ENCODE data around the gene MECR. TPM values are rescaled to one million over a fixed set of nuclear protein-coding genes. Genes with fewer than 3 reads are reported as not detected.

MECR gene
- polyA plus RNA-seq, 1 donor (not counting 4 experiments of a cell fraction or from before 2014, with no cell fraction given): 20.7 TPM

GRCh38 chr1:29176576-29176975, 54.2 kb downstream of the MECR start:
- H3K9me3 ChIP-seq (ENCODE audit: control insufficient read depth, low read depth, low read length): no peaks in the 10 kb centered on the region
- H2AFZ ChIP-seq (ENCODE audit: control insufficient read depth, low read length): no peak overlapping the region
- H4K20me1 ChIP-seq (ENCODE audit: control insufficient read depth, extremely low read depth, insufficient read depth, low read length): peaks cover 38% of the 10 kb centered on the region
- no peak overlapping the region for H3K27ac ChIP-seq (ENCODE audit: control insufficient read depth, insufficient read depth, low read length)
- H3K4me1 ChIP-seq (ENCODE audit: control insufficient read depth, extremely low read depth, insufficient read depth, low read length): peaks cover 23% of the 10 kb centered on the region
- H3K4me2 ChIP-seq (ENCODE audit: control insufficient read depth, extremely low read depth, insufficient read depth, low read depth, low read length): no peak overlapping the region
- no peak for TF ChIP-seq EZH2 (IDR thresholded peaks at IDR 0.05; ENCODE audit: low read length)
- TF ChIP-seq, protein P1, sequence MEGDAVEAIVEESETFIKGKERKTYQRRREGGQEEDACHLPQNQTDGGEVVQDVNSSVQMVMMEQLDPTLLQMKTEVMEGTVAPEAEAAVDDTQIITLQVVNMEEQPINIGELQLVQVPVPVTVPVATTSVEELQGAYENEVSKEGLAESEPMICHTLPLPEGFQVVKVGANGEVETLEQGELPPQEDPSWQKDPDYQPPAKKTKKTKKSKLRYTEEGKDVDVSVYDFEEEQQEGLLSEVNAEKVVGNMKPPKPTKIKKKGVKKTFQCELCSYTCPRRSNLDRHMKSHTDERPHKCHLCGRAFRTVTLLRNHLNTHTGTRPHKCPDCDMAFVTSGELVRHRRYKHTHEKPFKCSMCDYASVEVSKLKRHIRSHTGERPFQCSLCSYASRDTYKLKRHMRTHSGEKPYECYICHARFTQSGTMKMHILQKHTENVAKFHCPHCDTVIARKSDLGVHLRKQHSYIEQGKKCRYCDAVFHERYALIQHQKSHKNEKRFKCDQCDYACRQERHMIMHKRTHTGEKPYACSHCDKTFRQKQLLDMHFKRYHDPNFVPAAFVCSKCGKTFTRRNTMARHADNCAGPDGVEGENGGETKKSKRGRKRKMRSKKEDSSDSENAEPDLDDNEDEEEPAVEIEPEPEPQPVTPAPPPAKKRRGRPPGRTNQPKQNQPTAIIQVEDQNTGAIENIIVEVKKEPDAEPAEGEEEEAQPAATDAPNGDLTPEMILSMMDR (optimal IDR thresholded peaks at IDR 0.05 in 1 of 3, IDR thresholded peaks at IDR 0.05 in 1 of 3, conservative IDR thresholded peaks at IDR 0.05 in 1 of 3; ENCODE audit: extremely low read depth in 1 of 3, insufficient read depth in 2 of 3, low read length in 3 of 3): no peak
- no peak overlapping the region for H3K9ac ChIP-seq (ENCODE audit: control insufficient read depth, extremely low read depth, insufficient read depth, low read length)
- dilution Hi-C loops (cut with MboI; ENCODE audit: extremely low pct_ligation_motif_present, low sequenced_read_pairs): no loop called here
- DNase-seq (ENCODE audit: low read depth, low spot score) (no peak), FAIRE-seq (no peak)
- H3K27me3 ChIP-seq (ENCODE audit: control insufficient read depth, extremely low read depth, insufficient read depth, low read length): no peaks in the 10 kb centered on the region
- peaks cover 97% of the 10 kb centered on the region for H3K79me2 ChIP-seq (ENCODE audit: control insufficient read depth, insufficient read depth, low read length)
- peaks cover 3% of the 10 kb centered on the region for H3K9me1 ChIP-seq (ENCODE audit: control insufficient read depth, extremely low read depth, insufficient read depth, low read length)
- peaks cover 6 to 19% of the 10 kb centered on the region in 2 experiments for H3K36me3 ChIP-seq (ENCODE audit: control insufficient read depth in 2 of 2, extremely low read depth in 1 of 2, insufficient read depth in 2 of 2, low read length in 2 of 2)
- no peak overlapping the region for H3K4me3 ChIP-seq (ENCODE audit: control insufficient read depth in 2 of 3, extremely low read depth in 1 of 3, insufficient read depth in 2 of 3, low read depth in 1 of 3, low read length in 3 of 3)

GRCh38 chr1:29172415-29172939, 58.3 kb downstream of the MECR start:
- H3K27me3 ChIP-seq (ENCODE audit: control insufficient read depth, extremely low read depth, insufficient read depth, low read length): no peaks in the 10 kb centered on the region
- no peak for TF ChIP-seq EZH2 (IDR thresholded peaks at IDR 0.05; ENCODE audit: low read length)
- TF ChIP-seq, protein P1 (optimal IDR thresholded peaks at IDR 0.05 in 1 of 3, IDR thresholded peaks at IDR 0.05 in 1 of 3, conservative IDR thresholded peaks at IDR 0.05 in 1 of 3; ENCODE audit: extremely low read depth in 1 of 3, insufficient read depth in 2 of 3, low read length in 3 of 3): no peak
- FAIRE-seq (no peak), DNase-seq (ENCODE audit: low read depth, low spot score) (no peak)
- no peak overlapping the region for H3K27ac ChIP-seq (ENCODE audit: control insufficient read depth, insufficient read depth, low read length)
- dilution Hi-C loops (cut with MboI; ENCODE audit: extremely low pct_ligation_motif_present, low sequenced_read_pairs): no loop called here
- no peak overlapping the region for H3K4me2 ChIP-seq (ENCODE audit: control insufficient read depth, extremely low read depth, insufficient read depth, low read depth, low read length)
- no peak overlapping the region for H3K9ac ChIP-seq (ENCODE audit: control insufficient read depth, extremely low read depth, insufficient read depth, low read length)
- H3K4me1 ChIP-seq (ENCODE audit: control insufficient read depth, extremely low read depth, insufficient read depth, low read length): peaks cover under 1% of the 10 kb centered on the region
- peaks cover 5 to 9% of the 10 kb centered on the region in 2 experiments for H3K36me3 ChIP-seq (ENCODE audit: control insufficient read depth in 2 of 2, extremely low read depth in 1 of 2, insufficient read depth in 2 of 2, low read length in 2 of 2)
- peaks cover 8% of the 10 kb centered on the region for H3K9me1 ChIP-seq (ENCODE audit: control insufficient read depth, extremely low read depth, insufficient read depth, low read length)
- peaks cover 31% of the 10 kb centered on the region for H4K20me1 ChIP-seq (ENCODE audit: control insufficient read depth, extremely low read depth, insufficient read depth, low read length)
- H2AFZ ChIP-seq (ENCODE audit: control insufficient read depth, low read length): no peak overlapping the region
- H3K9me3 ChIP-seq (ENCODE audit: control insufficient read depth, low read depth, low read length): no peaks in the 10 kb centered on the region
- H3K79me2 ChIP-seq (ENCODE audit: control insufficient read depth, insufficient read depth, low read length): peaks cover 98% of the 10 kb centered on the region
- no peak overlapping the region for H3K4me3 ChIP-seq (ENCODE audit: control insufficient read depth in 2 of 3, extremely low read depth in 1 of 3, insufficient read depth in 2 of 3, low read depth in 1 of 3, low read length in 3 of 3)

All from keratinocyte (primary cell).